GM19372 (cell line): ENCODE data around the gene MKS1.

ENCODE experiments used
- ATAC-seq: cut with Tn5 transposase; IDR thresholded peaks from one replicate; pipeline ENCODE4 v1.9.1; 2021; ENCODE audit warnings: mild to moderate bottlenecking, low read depth, moderate library complexity; ENCODE audit not compliant: unreplicated experiment

Gene MKS1

GRCh38 chr17:58172369-58173071, 46.5 kb downstream of the MKS1 start:
- no peak for ATAC-seq

- no peak for ATAC-seq
These were observed 48.4 kb downstream of the MKS1 start for GRCh38 chr17:58170622-58171021.

GRCh38 chr17:58166682-58167081, 52.4 kb downstream of the MKS1 start, which contains the start of gene OR4D2:
Gene OR4D2, plus strand, starts transcription at chr17:58166982. Its CDS starts 2,674 bp downstream, at chr17:58169656.
- ATAC-seq, result no peak

- no peak for ATAC-seq
These were observed 53.1 kb downstream of the MKS1 start for GRCh38 chr17:58165981-58166380.

- ATAC-seq, result no peak
These were observed 57.5 kb downstream of the MKS1 start for GRCh38 chr17:58161566-58161965.

- no peak for ATAC-seq
These were observed 60.9 kb downstream of the MKS1 start for GRCh38 chr17:58158181-58158580.

GRCh38 chr17:58156839-58157803, 61.9 kb downstream of the MKS1 start:
- no peak for ATAC-seq
